HCT116 (cell line): ENCODE results near the gene TSPEAR. TPM values are rescaled to one million over a fixed set of nuclear protein-coding genes. Genes with fewer than 3 reads are reported as not detected.

Source experiments
- ATAC-seq: fragments of 200-7000 bp; cut with Tn5 transposase; 2 replicates; pipeline ENCODE4 v1.9.1; 2020; ENCODE audit warnings: mild to moderate bottlenecking, moderate library complexity
- BruUV-seq: library from RNA; stranded (reverse); fragments of 400-500 nt; replicated peaks from 2 replicates; lab custom pipeline; 2021; lab: Mats Ljungman, UMichigan
- CTCF ChIA-PET: fragments of 300-600 bp; sonication (Branson Sonifier 250); formaldehyde crosslinking; loops from one replicate; lab custom pipeline; 2021; ENCODE audit warnings: antibody characterized with exemption; lab: Charles Lee
- POLR2A ChIA-PET: fragments of 300-600, 350-600 bp; sonication (Branson Sonifier 250); formaldehyde crosslinking; loops from one replicate; lab custom pipeline; 2021; ENCODE audit warnings: antibody characterized with exemption; lab: Charles Lee
- RAD21 ChIA-PET, 2 experiments: fragments of 300-600 bp; sonication (Branson Sonifier 250); formaldehyde crosslinking; loops; one replicate each; lab custom pipeline; 2023; ENCODE audit warnings: low total read pairs in 2 of 2; ENCODE audit not compliant: uncharacterized antibody in 2 of 2, unreplicated experiment in 2 of 2, low non-redundant PET in 1 of 2; lab: Charles Lee
- DNase-seq: peaks from one replicate; pipeline ENCODE4 v3.0.0-alpha.2; 2010; ENCODE audit warnings: low read depth, low spot score
- H2AFZ ChIP-seq: fragments of 200-600 bp; shearing (Covaris generic), sonication (generic); 2 replicates; pipeline ENCODE4 v1.6.1; 2017; ENCODE audit warnings: low read depth, mixed run types, mixed read lengths, antibody characterized with exemption, low read length; ENCODE audit not compliant: poor library complexity, severe bottlenecking
- H3K27ac ChIP-seq: 2 replicates; pipeline ENCODE4 v1.5.1; 2012; ENCODE audit warnings: low read depth, low read length
- H3K27me3 ChIP-seq: fragments of 200-600 bp; sonication (generic); 2 replicates; pipeline ENCODE4 v1.6.1; 2016; ENCODE audit warnings: mixed run types, low read length, mixed read lengths; ENCODE audit not compliant: insufficient read depth
- H3K36me3 ChIP-seq, 2 experiments: fragments of 200-500 bp in 1 of 2; fragments of 200-600 bp in 1 of 2; sonication (Bioruptor generic) in 1 of 2; sonication (generic) in 1 of 2; 2 replicates each; pipeline versions ENCODE4 v1.5.1 to v1.6.1; 2014 to 2016; ENCODE audit warnings: low read length in 2 of 2, inconsistent platforms in 1 of 2, mixed read lengths in 1 of 2, mixed run types in 1 of 2; ENCODE audit not compliant: insufficient read depth in 2 of 2, control insufficient read depth in 1 of 2
- H3K4me1 ChIP-seq, 2 experiments: fragments of 200-600 bp in 1 of 2; sonication (generic) in 1 of 2; 2 replicates each; pipeline versions ENCODE4 v1.5.1 to v1.6.1; 2012 to 2017; ENCODE audit warnings: low read length in 2 of 2, inconsistent platforms in 1 of 2, mild to moderate bottlenecking in 1 of 2, mixed read lengths in 1 of 2, mixed run types in 1 of 2, moderate library complexity in 1 of 2; ENCODE audit not compliant: insufficient read depth in 2 of 2, control insufficient read depth in 1 of 2
- H3K4me2 ChIP-seq: fragments of 200-600 bp; sonication (generic); 2 replicates; pipeline ENCODE4 v1.6.1; 2017; ENCODE audit warnings: mixed run types, low read length, mixed read lengths
- H3K4me3 ChIP-seq, 2 experiments: fragments of 200-600 bp in 1 of 2; sonication (generic) in 1 of 2; replicated peaks in 1 of 2; 2 replicates each; pipeline ENCODE4 v1.5.1; 2011 to 2016; ENCODE audit warnings: low read length in 2 of 2, control low read depth in 1 of 2, low read depth in 1 of 2, mild to moderate bottlenecking in 1 of 2, mixed read lengths in 1 of 2, mixed run types in 1 of 2
- H3K79me2 ChIP-seq: fragments of 200-600 bp; sonication (generic); 2 replicates; pipeline ENCODE4 v1.6.1; 2017; ENCODE audit warnings: mild to moderate bottlenecking, mixed run types, low read length, moderate library complexity, mixed read lengths; ENCODE audit not compliant: insufficient read depth
- H3K9ac ChIP-seq: fragments of 200-600 bp; sonication (generic); 2 replicates; pipeline ENCODE4 v1.6.1; 2016; ENCODE audit warnings: low read length, mixed read lengths
- H3K9me2 ChIP-seq: fragments of 200-600 bp; sonication (generic), shearing (Covaris generic); 2 replicates; pipeline ENCODE4 v1.6.1; 2017; ENCODE audit warnings: mixed run types, mild to moderate bottlenecking, moderate library complexity; ENCODE audit not compliant: insufficient read depth
- H3K9me3 ChIP-seq, 2 experiments: fragments of 200-500 bp in 1 of 2; fragments of 200-600 bp in 1 of 2; sonication (Bioruptor generic) in 1 of 2; sonication (generic) in 1 of 2; 2 replicates each; pipeline ENCODE4 v1.6.1; 2014 to 2017; ENCODE audit warnings: low read length in 2 of 2, mixed read lengths in 2 of 2, inconsistent platforms in 1 of 2, low read depth in 1 of 2, mild to moderate bottlenecking in 1 of 2, mixed run types in 1 of 2, moderate library complexity in 1 of 2; ENCODE audit not compliant: control insufficient read depth in 1 of 2, insufficient read depth in 1 of 2
- H4K20me1 ChIP-seq: fragments of 200-600 bp; sonication (generic), shearing (Covaris generic); 2 replicates; pipeline ENCODE4 v1.6.1; 2017; ENCODE audit warnings: mixed run types, mild to moderate bottlenecking, moderate library complexity; ENCODE audit not compliant: insufficient read depth
- CBX3 ChIP-seq: IDR thresholded peaks from 2 replicates; pipeline ENCODE4 v1.6.1; 2012; ENCODE audit warnings: low read depth
- CEBPB ChIP-seq: IDR thresholded peaks from 2 replicates; pipeline ENCODE4 v1.6.1; 2012; ENCODE audit warnings: low read depth
- EZH2 ChIP-seq: fragments of 200-600 bp; sonication (generic); IDR thresholded peaks from 2 replicates; pipeline ENCODE4 v1.6.1; 2017; ENCODE audit warnings: antibody characterized with exemption, mixed run types
- JUND ChIP-seq: IDR thresholded peaks from 2 replicates; pipeline ENCODE4 v1.6.1; 2012
- REST ChIP-seq: IDR thresholded peaks from 2 replicates; pipeline ENCODE4 v1.6.1; 2012; ENCODE audit warnings: low read depth
- SIN3A ChIP-seq: IDR thresholded peaks from 2 replicates; pipeline ENCODE4 v1.6.1; 2012; ENCODE audit warnings: low read depth
- intact Hi-C: fragments of 100-400 bp; cut with micrococcal nuclease; formaldehyde crosslinking; loops from 2 replicates; pipeline ENCODE4 v1.10.0; 2022
- total RNA-seq: library from RNA; stranded (reverse); gene quantifications from one replicate; pipeline ENCODE4 v1.2.1, GENCODE V29; 2021; ENCODE audit not compliant: unreplicated experiment

The TSPEAR gene
- total RNA-seq, 1 experiment from 2014 or later = not detected

DNA sequence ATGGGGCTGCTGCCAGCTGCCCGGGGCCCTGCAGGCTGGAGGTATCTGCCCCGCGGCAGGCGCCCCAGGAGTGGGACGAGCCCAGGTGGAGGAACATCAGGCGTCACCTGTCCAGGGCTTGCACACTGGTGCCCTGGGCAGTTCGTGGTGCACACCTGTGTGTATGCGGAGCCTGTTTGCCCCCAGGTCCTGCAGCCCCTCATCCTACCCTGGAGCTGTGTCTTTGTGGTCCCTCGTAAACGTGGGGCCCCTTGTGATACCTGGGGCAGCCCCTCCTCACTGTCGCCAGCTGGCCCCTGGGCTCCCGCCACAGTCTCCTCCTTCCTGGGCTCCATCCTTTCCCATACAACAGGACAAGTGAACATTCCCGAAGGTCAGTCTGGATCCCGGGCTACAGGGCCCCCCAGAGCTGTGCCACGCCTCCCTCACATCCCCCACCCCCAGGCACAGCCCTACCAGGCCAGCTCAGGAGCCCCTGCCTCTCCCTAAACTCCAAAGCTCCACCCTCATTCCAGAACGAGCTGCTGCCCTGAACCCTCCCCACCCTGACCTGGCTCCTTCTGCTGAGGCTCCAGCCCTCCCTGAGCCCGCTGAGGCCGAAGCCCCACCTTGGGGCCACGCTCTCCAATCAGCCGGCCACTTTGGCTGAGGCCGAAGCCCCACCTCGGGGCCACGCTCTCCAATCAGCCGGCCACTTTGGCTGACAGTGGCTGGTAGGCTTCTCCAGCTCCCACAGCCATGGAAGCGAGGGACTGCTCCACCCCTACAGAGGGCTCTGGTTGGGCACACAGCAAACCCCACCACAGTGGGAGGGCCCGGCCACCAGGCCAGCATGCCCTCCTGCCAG is 47.6 kb upstream of the TSPEAR start (continued):
- TF ChIP-seq EZH2 (no peak), REST (no peak), CEBPB (no peak)

DNA sequence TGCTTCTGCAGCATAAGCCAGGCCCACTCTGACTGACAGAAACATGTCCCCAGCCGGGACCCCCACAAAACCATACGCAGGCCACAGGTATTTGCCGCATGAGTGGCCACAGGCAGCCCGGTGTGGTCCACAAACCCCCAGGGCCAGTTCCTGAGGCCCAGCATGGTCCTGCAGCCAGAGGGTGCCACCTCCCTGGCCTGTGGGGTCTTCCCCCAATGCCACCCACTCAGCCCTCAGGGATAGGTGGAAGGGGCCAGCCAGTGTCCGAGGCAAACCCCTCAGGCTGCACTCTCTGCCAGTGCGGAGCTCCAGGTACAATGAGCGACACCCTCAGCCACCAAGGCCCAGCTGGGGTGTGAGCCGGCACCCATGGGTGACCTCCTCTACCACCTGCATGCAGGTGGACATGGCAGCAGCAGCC is 46.8 kb upstream of the TSPEAR start:
- POLR2A ChIA-PET = no interaction called here
- DNase-seq (no peak), ATAC-seq (no peak)
- Histone ChIP-seq H3K4me1 (peaks cover 8 to 15% of the 10 kb centered on the region in 2 experiments; a peak in 3 of 4 replicates), H3K27me3 (no peaks in the 10 kb centered on the region), H4K20me1 (no peaks in the 10 kb centered on the region), H3K9me3 (no peaks in the 10 kb centered on the region), H3K9ac (no peak overlapping the region), H3K4me3 (no peak overlapping the region), H2AFZ (no peak overlapping the region), H3K27ac (no peak overlapping the region), H3K9me2 (no peaks in the 10 kb centered on the region), H3K4me2 (no peak overlapping the region), H3K36me3 (no peaks in the 10 kb centered on the region), H3K79me2 (no peaks in the 10 kb centered on the region)
- intact Hi-C loops = no loop called here
- RAD21 ChIA-PET = no interaction called here
- CTCF ChIA-PET = no interaction called here
- no TSS peak for BruUV-seq
- no peak for TF ChIP-seq JUND
- TF ChIP-seq SIN3A = no peak
- no peak for TF ChIP-seq CEBPB
- no peak for TF ChIP-seq CBX3
